Measurements from ENCODE around the gene KRTAP6-3.

KRTAP6-3 gene, protein sequence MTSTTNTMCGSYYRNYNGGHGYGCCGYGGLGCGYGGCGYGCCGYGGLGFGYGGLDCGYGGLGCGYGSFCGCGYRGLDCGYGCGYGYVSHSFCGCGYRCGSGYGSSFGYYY

GRCh38 chr21:30592140-30592539 lies at the start of gene KRTAP6-3:
Gene KRTAP6-3 (plus strand): TSS chr21:30592440. CDS start chr21:30592446, 6 bp downstream.
- DNase-seq = no peak

- no peak for DNase-seq
These were observed 39.5 kb upstream of the KRTAP6-3 start for GRCh38 chr21:30552782-30553181.

GRCh38 chr21:30555095-30555494 lies 37.1 kb upstream of the KRTAP6-3 start:
- no peak for DNase-seq

DNA sequence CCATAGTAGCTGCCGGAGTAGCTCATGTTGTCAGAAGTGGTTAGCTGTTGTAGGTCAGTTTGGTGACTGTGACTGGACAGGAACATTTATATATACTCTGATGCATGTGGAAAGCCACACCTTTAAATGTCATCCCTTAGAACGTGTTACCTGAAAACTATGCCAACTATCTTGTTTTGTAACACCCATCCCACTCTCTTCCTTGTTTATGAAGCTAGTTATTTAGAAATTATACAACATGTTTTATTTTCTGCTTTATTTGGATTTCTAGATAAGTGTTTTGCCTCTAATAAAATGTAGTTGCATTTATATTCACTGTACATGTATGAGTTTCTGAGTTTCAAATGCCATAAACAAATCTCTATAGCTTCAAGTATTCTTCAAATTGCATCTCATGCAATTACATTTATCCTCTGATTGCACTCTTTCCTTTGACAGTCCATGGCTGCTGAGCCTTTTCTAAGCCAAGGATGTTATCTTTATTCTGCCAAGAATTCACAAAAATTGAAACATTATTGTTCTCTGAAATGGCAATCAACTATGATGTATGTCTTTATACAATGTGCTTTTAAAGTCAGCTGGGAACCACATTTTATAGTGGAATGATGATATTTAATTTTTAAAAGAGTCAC lies 30.9 kb upstream of the KRTAP6-3 start, which contains the start of gene KRTAP19-7:
Gene KRTAP19-7, minus strand, starts transcription at position 51 of the 632 bp plus-strand sequence. Its CDS starts 25 bp downstream, at position 26.
- no peak for DNase-seq

DNA sequence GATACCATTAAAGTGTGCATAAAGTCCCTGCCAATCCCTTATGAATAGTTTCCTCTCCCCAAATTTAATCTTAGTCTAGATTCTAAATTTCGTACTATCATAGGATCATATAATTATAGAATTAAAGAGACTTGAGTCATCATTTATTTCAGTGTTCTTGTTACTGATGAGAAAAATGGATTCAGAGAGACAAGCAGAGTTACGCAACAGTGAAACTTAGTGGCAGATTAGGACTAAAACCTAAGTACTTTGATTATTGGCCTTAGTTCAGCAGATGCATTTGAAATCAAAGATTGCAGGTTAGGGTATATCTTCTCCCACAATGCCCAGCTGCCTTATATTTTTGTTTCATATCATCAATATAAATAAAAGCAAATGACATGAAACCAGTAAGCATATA lies 30.3 kb upstream of the KRTAP6-3 start:
- no peak for DNase-seq

- DNase-seq = no peak
These were observed 29.2 kb upstream of the KRTAP6-3 start for GRCh38 chr21:30563072-30563471.

DNA sequence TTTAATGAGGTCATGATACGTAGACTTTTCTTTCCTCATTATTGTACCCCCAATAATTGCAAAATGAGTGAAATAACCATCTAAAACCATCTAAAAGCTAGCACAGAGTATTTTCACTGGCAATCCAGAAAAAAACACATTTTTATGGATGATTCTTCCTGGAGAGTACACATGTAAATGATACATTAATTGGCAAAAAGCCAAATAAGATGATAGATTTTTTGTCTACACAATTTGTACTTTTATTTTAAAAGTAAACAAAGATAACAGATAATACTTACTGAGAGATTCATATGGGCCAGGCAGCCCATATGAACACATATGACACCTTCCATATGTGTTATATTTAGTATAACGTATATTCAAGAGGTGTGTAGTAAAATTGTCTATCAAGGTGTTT lies 28.6 kb upstream of the KRTAP6-3 start:
- no peak for DNase-seq

GRCh38 chr21:30567617-30568016 lies 24.6 kb upstream of the KRTAP6-3 start:
- DNase-seq = no peak

DNA sequence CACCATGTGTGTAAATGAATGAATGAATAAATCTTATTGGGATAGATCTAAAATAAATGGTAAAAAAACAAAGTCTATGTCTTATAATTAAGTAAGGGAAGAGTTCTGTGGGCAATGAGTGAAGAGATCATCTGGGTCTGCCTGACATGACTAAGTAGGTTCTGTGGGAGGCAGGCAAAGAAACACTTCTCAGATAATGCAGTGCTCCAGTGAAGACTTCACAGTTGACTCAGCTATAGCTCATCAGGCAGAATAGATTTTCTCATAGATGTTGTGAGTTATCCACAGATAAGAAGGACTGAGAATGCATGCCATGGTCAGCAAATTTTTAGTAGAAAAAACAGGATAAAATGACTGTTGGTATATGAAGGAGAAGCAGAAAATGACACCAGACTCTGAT lies 14.5 kb upstream of the KRTAP6-3 start:
- no peak for DNase-seq

- DNase-seq = no peak
These were observed 12.9 kb upstream of the KRTAP6-3 start for GRCh38 chr21:30579346-30579745.

GRCh38 chr21:30580132-30580531 lies 12.1 kb upstream of the KRTAP6-3 start:
- DNase-seq = no peak

DNA sequence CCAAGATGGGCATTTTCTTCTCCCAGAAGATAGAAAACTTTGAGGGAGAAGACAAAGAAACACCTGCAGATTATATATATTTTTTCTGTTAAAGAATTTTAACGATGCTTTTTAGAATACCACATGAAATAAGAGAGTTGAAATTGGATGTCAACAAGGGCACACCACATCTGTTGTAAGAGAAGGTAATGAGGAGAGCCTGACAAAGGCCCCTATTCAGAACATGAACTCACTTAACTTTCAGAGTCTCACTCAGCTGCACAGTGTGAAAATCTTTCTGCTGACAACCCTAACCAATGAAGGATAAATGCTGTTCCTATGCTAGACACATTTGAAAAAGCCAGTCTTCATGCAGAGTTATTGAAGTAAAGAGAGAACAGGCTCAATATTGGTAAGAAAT lies 9.4 kb upstream of the KRTAP6-3 start:
- no peak for DNase-seq

- DNase-seq = no peak
These were observed 1.9 kb upstream of the KRTAP6-3 start, which contains the start of gene KRTAP22-2 for GRCh38 chr21:30590297-30590696. Gene KRTAP22-2 (minus strand): TSS chr21:30590397.

- no peak for DNase-seq
These were observed 6.6 kb downstream of the KRTAP6-3 start, which contains the start of gene KRTAP6-2 for GRCh38 chr21:30598802-30599201. Gene KRTAP6-2 (minus strand): TSS chr21:30598902. CDS start chr21:30598874, 28 bp downstream.

- DNase-seq = no peak
These were observed 8.5 kb downstream of the KRTAP6-3 start, which contains the start of gene KRTAP22-1 for GRCh38 chr21:30600787-30601186. Gene KRTAP22-1 (plus strand): TSS chr21:30601087.

GRCh38 chr21:30605968-30606367 lies 13.7 kb downstream of the KRTAP6-3 start:
- DNase-seq = no peak

DNA sequence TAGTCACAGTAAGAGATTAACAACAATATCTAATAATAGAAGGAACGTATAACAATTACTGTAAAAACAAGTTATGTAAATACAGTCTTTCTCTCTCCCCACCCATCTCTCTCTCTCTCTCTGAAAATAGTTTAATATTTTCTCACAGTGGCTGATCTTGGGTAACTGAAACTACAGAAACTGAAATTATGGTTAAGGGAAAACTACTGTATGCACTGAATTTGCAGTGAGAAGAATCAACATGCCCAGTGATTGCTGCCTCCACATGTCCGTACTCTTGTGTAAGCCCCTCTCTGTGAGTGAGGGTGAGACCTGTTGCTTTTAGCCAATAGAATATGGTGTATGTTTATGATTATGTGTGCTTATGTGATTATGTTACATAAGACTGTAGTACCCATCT lies 19.9 kb downstream of the KRTAP6-3 start:
- DNase-seq = no peak

DNA sequence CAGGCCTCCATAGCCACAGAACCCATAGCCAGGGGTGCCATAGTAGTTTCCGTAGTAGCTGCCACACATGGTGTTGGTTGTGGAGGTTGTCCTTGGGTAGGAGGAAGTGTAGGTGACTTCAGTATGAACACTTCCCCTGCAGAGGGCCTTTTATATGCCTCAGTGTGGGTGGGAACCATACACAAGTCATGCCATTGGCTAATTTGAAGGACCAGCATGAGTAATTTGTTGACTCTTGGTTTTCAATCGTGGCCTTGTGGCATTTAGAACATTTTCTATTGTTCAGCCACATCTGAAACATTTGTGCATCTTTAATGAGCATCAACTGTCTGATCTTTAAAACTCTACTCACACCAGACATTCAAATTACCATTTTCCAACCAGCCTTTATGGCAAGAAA lies 21.6 kb downstream of the KRTAP6-3 start, which contains the start of gene KRTAP6-1:
Gene KRTAP6-1, minus strand, starts transcription at position 95 of the 400 bp plus-strand sequence. Its CDS starts 26 bp downstream, at position 69.
- no peak for DNase-seq

DNA sequence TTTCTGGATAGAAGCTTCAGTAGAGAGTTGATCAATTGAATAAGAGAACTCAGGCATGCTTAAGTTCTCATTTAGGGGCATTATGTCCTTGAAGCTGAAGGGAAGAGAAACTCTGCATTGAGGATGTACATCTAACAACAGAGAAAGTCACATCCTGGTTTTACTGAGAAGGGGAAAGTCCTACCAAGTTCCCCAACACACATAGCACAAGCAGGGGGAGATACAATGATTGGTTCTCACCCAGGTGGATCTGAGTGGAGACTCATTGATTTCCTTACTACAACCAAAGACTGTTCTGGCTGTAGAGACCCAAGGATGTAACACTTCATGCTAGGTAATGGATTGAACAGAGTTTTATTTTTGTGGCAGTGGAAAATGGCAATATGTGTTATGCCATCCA lies 23.0 kb downstream of the KRTAP6-3 start:
- no peak for DNase-seq

- no peak for DNase-seq
These were observed 23.9 kb downstream of the KRTAP6-3 start, which contains the start of gene KRTAP20-1 for GRCh38 chr21:30616125-30616524. Gene KRTAP20-1 (plus strand): TSS chr21:30616425. CDS start chr21:30616455, 30 bp downstream.

DNA sequence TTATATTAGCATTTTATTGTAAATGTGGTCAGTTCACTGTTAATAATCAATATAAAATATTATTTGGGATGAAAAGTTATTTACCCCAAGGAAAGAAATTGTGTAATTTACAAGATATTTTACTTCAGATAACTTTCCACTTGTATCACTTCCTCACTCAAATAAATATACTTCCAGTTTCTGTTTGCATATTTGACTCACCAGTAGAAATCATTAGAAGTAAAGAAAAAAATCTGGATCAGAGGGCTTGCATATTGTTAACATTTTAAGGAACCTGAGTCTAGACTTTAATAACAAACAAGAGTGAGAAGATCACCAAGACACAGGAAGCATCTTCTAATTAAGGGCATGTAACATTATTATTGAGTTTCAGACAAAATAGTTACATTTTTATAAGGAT lies 27.8 kb downstream of the KRTAP6-3 start:
- no peak for DNase-seq

DNA sequence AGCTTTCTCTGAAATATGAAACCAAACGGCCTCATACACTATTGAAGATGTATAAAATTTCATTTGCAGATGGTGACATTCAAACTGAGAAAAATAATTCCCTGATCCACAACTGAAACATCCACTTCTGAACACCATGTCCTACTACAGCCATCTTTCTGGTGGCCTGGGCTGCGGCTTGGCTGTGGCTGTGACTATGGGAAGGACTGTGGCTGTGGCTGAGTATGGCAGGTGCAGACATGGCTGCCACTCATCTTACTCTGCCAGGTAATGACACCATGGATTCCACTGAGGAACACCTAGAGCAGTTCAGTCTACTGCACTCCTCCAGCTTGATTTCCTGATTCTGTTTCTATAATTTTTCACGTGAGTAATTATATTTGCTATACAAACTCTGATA lies 28.3 kb downstream of the KRTAP6-3 start, which contains the start of gene KRTAP20-4:
Gene KRTAP20-4, plus strand, starts transcription at position 106 of the 400 bp plus-strand sequence.
- no peak for DNase-seq

- DNase-seq = no peak
These were observed 31.1 kb downstream of the KRTAP6-3 start for GRCh38 chr21:30623362-30623761.

Measured in CD4-positive, alpha-beta T cell treated with Interleukin-4 for 1 hour (primary cell).